ENCODE results near the gene KLRC4.

GRCh38 chr12:10366875-10367274 is 42.7 kb downstream of the KLRC4 start:
- TF ChIP-seq CTCF (IDR thresholded peaks at IDR 0.05) (peak; percentile 27), ZFX (IDR thresholded peaks at IDR 0.05; ENCODE audit: borderline replicate concordance) (no peak)

Measured in 22Rv1 (cell line).